ENCODE measurements around the gene M1AP. TPM values are rescaled to one million over a fixed set of nuclear protein-coding genes. Genes with fewer than 3 reads are reported as not detected.
A peak's percentile ranks its signal among the peaks of the same experiment; 100 is the strongest.

M1AP gene
- total and polyA plus RNA-seq, 9 of the 15 experiments (the other 6 are each of a cell fraction or from before 2014, with no cell fraction given), result 0.06 to 0.33 (median 0.11) TPM; not detected in 4

GRCh38 chr2:74538881-74539339 lies 109.2 kb downstream of the M1AP start:
- 29% methylated on average over 6 of the region's 7 CpGs for WGBS (ENCODE audit: insufficient coverage, low coverage, missing lambda C conversion rate)
- no peak for DNase-seq (ENCODE audit: extremely low read depth in 1 of 4, low spot score in 3 of 4)
- Histone ChIP-seq H3K27ac (ENCODE audit: extremely low read depth, low read depth, low read length) (no peak overlapping the region), H3K4me2 (ENCODE audit: insufficient read depth, low read length) (no peak overlapping the region), H3K9me1 (ENCODE audit: control insufficient read depth, insufficient read depth, low read length) (no peaks in the 10 kb centered on the region), H2AFZ (ENCODE audit: low read depth, low read length) (no peak overlapping the region), H3K36me3 (ENCODE audit: control insufficient read depth, insufficient read depth, low read length) (no peaks in the 10 kb centered on the region), H4K20me1 (replicated peaks; ENCODE audit: control insufficient read depth, insufficient read depth, low read length) (no peaks in the 10 kb centered on the region), H3K4me3 (no peak overlapping the region), H3K9ac (ENCODE audit: insufficient read depth in 1 of 2, low read depth in 2 of 2, low read length in 2 of 2) (peak overlapping the region in 1 of 2 experiments; percentile 12; a peak in 1 of 4 replicates), H3K4me1 (replicated peaks in 1 of 2; ENCODE audit: control insufficient read depth in 2 of 2, insufficient read depth in 2 of 2, low read length in 2 of 2) (peaks cover 5 to 23% of the 10 kb centered on the region in 2 experiments; a peak in 4 of 5 replicates), H3K79me2 (ENCODE audit: control insufficient read depth, insufficient read depth, low read length) (no peaks in the 10 kb centered on the region), H3K9me3 (replicated peaks; ENCODE audit: control insufficient read depth, insufficient read depth, low read depth, low read length) (no peaks in the 10 kb centered on the region), H3K27me3 (ENCODE audit: control insufficient read depth in 2 of 2, insufficient read depth in 2 of 2, low read length in 2 of 2) (no peaks in the 10 kb centered on the region)
- in situ Hi-C loops (cut with MboI) (no loop called here), intact Hi-C loops (cut with micrococcal nuclease) (no loop called here)
- FAIRE-seq, result no peak
- no peak for ATAC-seq
- POLR2A ChIA-PET, result interaction anchor here (1.0 to 4.3 kb wide), 2 partner anchors 9 to 35 kb away, joined by 3 to 25 read pairs; partner anchors contain the start of genes AUP1 and HTRA2
- TF ChIP-seq CEBPG (CRISPR knock-in tag; IDR thresholded peaks at IDR 0.05) (no peak), CEBPG (tag; conservative IDR thresholded peaks at IDR 0.05 in 1 of 2, IDR thresholded peaks at IDR 0.05 in 1 of 2) (peak; percentile 12 to 37; a peak in 1 of 4 replicates), CEBPB (tag; IDR thresholded peaks at IDR 0.05) (peak; percentile 88), ZNF224 (CRISPR knock-in tag; IDR thresholded peaks at IDR 0.05) (no peak)
- CTCF ChIA-PET (ENCODE audit: low intra/inter-chr PET ratio), result no interaction called here
- no TSS peak for BruUV-seq (replicated peaks)

GRCh38 chr2:74537140-74537539 lies 111.0 kb downstream of the M1AP start:
- no TSS peak for BruUV-seq (replicated peaks)
- POLR2A ChIA-PET, result interaction anchor here (4.3 kb wide), 1 partner anchor 7 kb away, joined by 25 read pairs; the partner anchor contains the start of genes AUP1 and HTRA2
- no peak for FAIRE-seq

More at GRCh38 chr2:74537140-74537539, 111.0 kb downstream of the M1AP start:
- ATAC-seq, result no peak
- H3K36me3 ChIP-seq (ENCODE audit: control insufficient read depth, insufficient read depth, low read length), result peaks cover 16% of the 10 kb centered on the region
- no peak overlapping the region for H3K4me3 ChIP-seq
- TF ChIP-seq KLF16 (IDR thresholded peaks at IDR 0.05) (no peak), LARP7 (IDR thresholded peaks at IDR 0.05) (no peak), PPARD (CRISPR knock-in tag; IDR thresholded peaks at IDR 0.05) (no peak)
- in situ Hi-C loops (cut with MboI), result no loop called here
- intact Hi-C loops (cut with micrococcal nuclease), result no loop called here
- no peak overlapping the region for H3K4me2 ChIP-seq (ENCODE audit: insufficient read depth, low read length)
- H3K9me1 ChIP-seq (ENCODE audit: control insufficient read depth, insufficient read depth, low read length), result no peaks in the 10 kb centered on the region
- H3K4me1 ChIP-seq (replicated peaks in 1 of 2; ENCODE audit: control insufficient read depth in 2 of 2, insufficient read depth in 2 of 2, low read length in 2 of 2), result peaks cover 6 to 19% of the 10 kb centered on the region in 2 experiments; a peak in 4 of 5 replicates
- H3K79me2 ChIP-seq (ENCODE audit: control insufficient read depth, insufficient read depth, low read length), result peaks cover under 1% of the 10 kb centered on the region; the same call in 1 of the 3 replicates
- WGBS (ENCODE audit: insufficient coverage, low coverage, missing lambda C conversion rate), result 19% methylated on average over 4 of the region's 4 CpGs
- no peak overlapping the region for H2AFZ ChIP-seq (ENCODE audit: low read depth, low read length)
- no peaks in the 10 kb centered on the region for H4K20me1 ChIP-seq (replicated peaks; ENCODE audit: control insufficient read depth, insufficient read depth, low read length)
- no peak overlapping the region for H3K9ac ChIP-seq (ENCODE audit: insufficient read depth in 1 of 2, low read depth in 2 of 2, low read length in 2 of 2)
- CTCF ChIA-PET (ENCODE audit: low intra/inter-chr PET ratio), result no interaction called here
- H3K27me3 ChIP-seq (ENCODE audit: control insufficient read depth in 2 of 2, insufficient read depth in 2 of 2, low read length in 2 of 2), result no peaks in the 10 kb centered on the region
- DNase-seq (ENCODE audit: extremely low read depth in 1 of 4, low spot score in 3 of 4), result no peak
- no peaks in the 10 kb centered on the region for H3K9me3 ChIP-seq (replicated peaks; ENCODE audit: control insufficient read depth, insufficient read depth, low read depth, low read length)
- no peak overlapping the region for H3K27ac ChIP-seq (ENCODE audit: extremely low read depth, low read depth, low read length)
